Neural progenitor cell (in vitro differentiated cells): ENCODE data around the gene EPHA1.

Experiments
- EZH2phosphoT487 ChIP-seq: fragments of 200-600 bp; sonication (generic); IDR thresholded peaks from 2 replicates; pipeline ENCODE4 v1.6.1; 2017; ENCODE audit warnings: antibody characterized with exemption
- TF ChIP-seq, protein P1 (sequence below): fragments of 200-600 bp; sonication (generic); IDR thresholded peaks from 2 replicates; pipeline ENCODE4 v1.5.1; 2017; ENCODE audit warnings: antibody characterized with exemption, mild to moderate bottlenecking

DNA sequence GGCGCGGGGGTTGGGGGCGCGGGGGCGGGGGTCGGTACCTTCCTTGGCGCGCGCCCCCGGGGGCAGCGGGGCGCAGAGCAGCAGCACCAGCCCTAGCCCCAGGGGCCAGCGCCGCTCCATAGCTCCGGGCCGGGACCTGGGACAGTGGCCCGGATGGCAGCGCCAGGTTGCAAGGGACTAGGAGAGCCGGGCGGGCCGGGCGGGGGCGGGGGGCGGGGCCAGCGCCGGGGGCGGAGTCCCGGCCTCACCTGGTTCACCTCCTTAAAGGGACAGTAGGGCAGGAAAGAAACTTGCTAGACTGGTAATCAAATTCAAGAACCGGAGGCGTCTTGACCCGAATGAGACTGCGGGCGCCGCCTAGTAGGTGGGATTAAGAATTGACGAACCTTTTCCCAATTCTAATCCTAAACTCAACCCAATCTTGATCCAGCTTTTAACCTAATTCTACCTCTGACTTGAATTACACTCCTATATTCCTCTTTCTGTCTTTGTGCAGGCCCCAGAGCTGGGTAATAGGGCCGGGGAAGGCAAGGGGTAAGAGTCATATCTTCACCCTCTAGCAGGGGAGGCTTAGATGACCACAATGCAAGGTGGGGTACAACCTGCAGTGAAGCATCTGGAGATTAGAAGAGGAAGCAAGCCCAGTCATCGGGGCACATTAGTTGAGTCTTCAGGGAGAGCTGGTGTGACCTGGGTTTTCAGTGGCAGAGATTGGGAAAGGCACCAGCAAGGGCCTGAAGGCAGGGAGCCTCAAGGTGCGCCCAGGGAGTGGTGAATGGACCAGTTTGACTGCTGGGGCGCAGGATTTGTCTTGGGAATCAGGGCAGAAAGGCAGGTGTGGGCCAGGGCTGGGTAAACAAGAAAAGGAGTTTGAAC is at the start of gene EPHA1:
- TF ChIP-seq, protein P1, sequence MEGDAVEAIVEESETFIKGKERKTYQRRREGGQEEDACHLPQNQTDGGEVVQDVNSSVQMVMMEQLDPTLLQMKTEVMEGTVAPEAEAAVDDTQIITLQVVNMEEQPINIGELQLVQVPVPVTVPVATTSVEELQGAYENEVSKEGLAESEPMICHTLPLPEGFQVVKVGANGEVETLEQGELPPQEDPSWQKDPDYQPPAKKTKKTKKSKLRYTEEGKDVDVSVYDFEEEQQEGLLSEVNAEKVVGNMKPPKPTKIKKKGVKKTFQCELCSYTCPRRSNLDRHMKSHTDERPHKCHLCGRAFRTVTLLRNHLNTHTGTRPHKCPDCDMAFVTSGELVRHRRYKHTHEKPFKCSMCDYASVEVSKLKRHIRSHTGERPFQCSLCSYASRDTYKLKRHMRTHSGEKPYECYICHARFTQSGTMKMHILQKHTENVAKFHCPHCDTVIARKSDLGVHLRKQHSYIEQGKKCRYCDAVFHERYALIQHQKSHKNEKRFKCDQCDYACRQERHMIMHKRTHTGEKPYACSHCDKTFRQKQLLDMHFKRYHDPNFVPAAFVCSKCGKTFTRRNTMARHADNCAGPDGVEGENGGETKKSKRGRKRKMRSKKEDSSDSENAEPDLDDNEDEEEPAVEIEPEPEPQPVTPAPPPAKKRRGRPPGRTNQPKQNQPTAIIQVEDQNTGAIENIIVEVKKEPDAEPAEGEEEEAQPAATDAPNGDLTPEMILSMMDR: peak; percentile 48
- TF ChIP-seq EZH2phosphoT487: no peak
